K562 (cell line): Measurements from ENCODE around the gene C10orf95. TPM values are rescaled to one million over a fixed set of nuclear protein-coding genes. Genes with fewer than 3 reads are reported as not detected.

ENCODE experiments used
- ARID2 ChIP-seq: fragments of 450-650 bp; IDR thresholded peaks from 2 replicates; pipeline ENCODE4 v1.6.1; 2017; ENCODE audit warnings: antibody characterized with exemption, mild to moderate bottlenecking
- ATF7 ChIP-seq: fragments of 450-650 bp; IDR thresholded peaks from 2 replicates; pipeline ENCODE4 v1.7.1; 2014; ENCODE audit warnings: mild to moderate bottlenecking, moderate library complexity
- HDAC1 ChIP-seq, 2 experiments: fragments of 450-650 bp; IDR thresholded peaks; 2 replicates each; pipeline ENCODE4 v1.6.1; 2016 to 2017; ENCODE audit warnings: inconsistent platforms in 1 of 2, mild to moderate bottlenecking in 1 of 2, moderate library complexity in 1 of 2
- MGA ChIP-seq: fragments of 450-650 bp; IDR thresholded peaks from 2 replicates; pipeline ENCODE4 v1.6.1; 2016; ENCODE audit warnings: mild to moderate bottlenecking, moderate library complexity
- NBN ChIP-seq: fragments of 450-650 bp; IDR thresholded peaks from 2 replicates; pipeline ENCODE4 v1.6.1; 2016; ENCODE audit warnings: low read depth, mild to moderate bottlenecking
- SMAD4 ChIP-seq: fragments of 250-450 bp; sonication (Bioruptor Pico); conservative IDR thresholded peaks from 2 replicates; pipeline ENCODE4 v1.8.0; 2021; ENCODE audit warnings: inconsistent platforms, mild to moderate bottlenecking, moderate library complexity
- STAG1 ChIP-seq: sonication (generic); formaldehyde crosslinking; IDR thresholded peaks from 2 replicates; pipeline ENCODE4 v1.5.0; 2020; ENCODE audit warnings: missing genetic modification reagents, borderline replicate concordance
- ZBTB2 ChIP-seq: fragments of 450-650 bp; IDR thresholded peaks from 2 replicates; pipeline ENCODE4 v1.6.1; 2016; ENCODE audit warnings: antibody characterized with exemption
- polyA plus RNA-seq, 8 experiments: library from polyadenylated mRNA; depleted of rRNA in 4 of 8; stranded (reverse) in 5 of 8; unstranded in 3 of 8; fragments of >200 nt; fragmentation: Nextera tagmentation in 2 of 8; fragmentation: Illumina TruSeq in 1 of 8; extraction: Ambion mirVana in 2 of 8; extraction: Trizol in 1 of 8; gene quantifications; 2 replicates each; pipeline versions ENCODE4 v1.2.1 to v1.2.3, GENCODE V29; 2011 to 2014; ENCODE audit warnings: inconsistent platforms in 1 of 8, missing spikeins in 1 of 8
- total RNA-seq, 7 experiments: library from RNA; depleted of rRNA in 6 of 7; stranded (reverse); fragments of >200 nt in 6 of 7; fragmentation: Illumina TruSeq in 2 of 7; extraction: Trizol in 2 of 7; gene quantifications; 2 replicates each; pipeline versions ENCODE4 v1.2.1 to v1.2.3, GENCODE V29; 2011 to 2021; ENCODE audit warnings: low replicate concordance in 1 of 7
- TF ChIP-seq, protein P1 (sequence below): fragments of 250-450 bp; sonication (Bioruptor Pico); IDR thresholded peaks from 2 replicates; pipeline ENCODE4 v1.9.0; 2021; ENCODE audit warnings: mild to moderate bottlenecking
- TF ChIP-seq, protein P2 (sequence below): fragments of 200-800 bp; sonication (Bioruptor generic); IDR thresholded peaks from 2 replicates; pipeline ENCODE4 v1.6.1; 2017; ENCODE audit warnings: missing genetic modification characterization, missing compliant biosample characterization

C10orf95 gene
- total and polyA plus RNA-seq, 9 of the 15 experiments (the other 6 are each of a cell fraction or from before 2014, with no cell fraction given): 0.03 to 0.41 (median 0.17) TPM; not detected in 1

GRCh38 chr10:102422545-102423129 is 28.7 kb downstream of the C10orf95 start (continued):
- TF ChIP-seq ZBTB2 (peak; percentile 69; the same call in 1 of the 2 replicates), ARID2 (peak; percentile 18; the same call in 1 of the 2 replicates), MGA (peak; percentile 93), ATF7 (peak; percentile 48; the same call in 1 of the 2 replicates), NBN (0 out of 2 replicates have a peak, but pooled peaks have one; percentile 38), SMAD4 (CRISPR knock-in tag) (0 out of 2 replicates have a peak, but pooled peaks have one; percentile 48), STAG1 (no peak), HDAC1 (IDR thresholded peaks at IDR 0.05) (peak in 1 of 2 experiments; percentile 71; a peak in 2 of 4 replicates)
- TF ChIP-seq, protein P1, sequence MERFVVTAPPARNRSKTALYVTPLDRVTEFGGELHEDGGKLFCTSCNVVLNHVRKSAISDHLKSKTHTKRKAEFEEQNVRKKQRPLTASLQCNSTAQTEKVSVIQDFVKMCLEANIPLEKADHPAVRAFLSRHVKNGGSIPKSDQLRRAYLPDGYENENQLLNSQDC (CRISPR knock-in tag): no peak
- TF ChIP-seq, protein P2, sequence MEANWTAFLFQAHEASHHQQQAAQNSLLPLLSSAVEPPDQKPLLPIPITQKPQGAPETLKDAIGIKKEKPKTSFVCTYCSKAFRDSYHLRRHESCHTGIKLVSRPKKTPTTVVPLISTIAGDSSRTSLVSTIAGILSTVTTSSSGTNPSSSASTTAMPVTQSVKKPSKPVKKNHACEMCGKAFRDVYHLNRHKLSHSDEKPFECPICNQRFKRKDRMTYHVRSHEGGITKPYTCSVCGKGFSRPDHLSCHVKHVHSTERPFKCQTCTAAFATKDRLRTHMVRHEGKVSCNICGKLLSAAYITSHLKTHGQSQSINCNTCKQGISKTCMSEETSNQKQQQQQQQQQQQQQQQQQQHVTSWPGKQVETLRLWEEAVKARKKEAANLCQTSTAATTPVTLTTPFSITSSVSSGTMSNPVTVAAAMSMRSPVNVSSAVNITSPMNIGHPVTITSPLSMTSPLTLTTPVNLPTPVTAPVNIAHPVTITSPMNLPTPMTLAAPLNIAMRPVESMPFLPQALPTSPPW (CRISPR knock-in tag): peak; percentile 39; the same call in 1 of the 2 replicates
